Measurements from ENCODE around the gene NBR1.
"Not testable (repeated sequence)": the region's sequence is repeated elsewhere in the genome, so short reads cannot be mapped to it uniquely, and the experiment has no call there.

NBR1 gene

DNA sequence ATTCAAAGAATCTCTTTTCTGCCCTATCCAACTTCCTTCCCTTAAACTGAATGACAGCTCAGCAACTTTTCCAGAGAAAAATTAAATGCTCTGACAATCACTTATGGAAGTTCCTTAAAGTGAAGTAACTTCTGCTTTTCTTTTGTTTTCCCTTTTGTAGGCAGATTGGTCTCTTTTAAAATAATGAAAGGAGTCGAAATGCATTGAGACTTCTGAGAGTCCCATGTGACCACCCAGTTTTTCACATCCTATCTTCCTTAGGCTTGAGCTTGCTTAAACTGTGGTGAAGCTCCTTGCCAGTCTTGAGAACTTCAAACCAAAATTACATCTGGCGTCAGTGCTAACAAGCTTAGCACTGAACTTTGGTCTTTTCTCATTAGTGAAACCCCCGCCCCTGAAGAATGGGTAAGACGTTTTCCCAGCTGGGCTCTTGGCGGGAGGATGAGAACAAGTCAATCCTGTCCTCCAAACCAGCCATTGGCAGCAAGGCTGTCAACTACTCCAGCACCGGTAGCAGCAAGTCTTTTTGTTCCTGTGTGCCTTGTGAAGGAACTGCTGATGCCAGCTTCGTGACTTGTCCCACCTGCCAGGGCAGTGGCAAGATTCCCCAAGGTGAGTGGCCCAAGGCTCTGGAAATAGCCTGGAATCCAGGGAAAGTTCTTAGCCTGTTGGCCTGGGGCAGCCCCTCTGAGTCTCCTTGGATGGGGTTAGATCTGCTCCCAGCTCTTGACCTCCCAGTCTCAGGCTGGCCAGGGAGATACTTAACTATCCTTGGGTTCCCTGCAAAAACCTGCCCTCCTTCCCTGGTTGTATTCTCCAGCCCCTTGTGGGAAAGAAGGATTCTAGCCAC, 41.9 kb downstream of the NBR1 start:
- no peak for DNase-seq (ENCODE audit: low spot score)

DNA sequence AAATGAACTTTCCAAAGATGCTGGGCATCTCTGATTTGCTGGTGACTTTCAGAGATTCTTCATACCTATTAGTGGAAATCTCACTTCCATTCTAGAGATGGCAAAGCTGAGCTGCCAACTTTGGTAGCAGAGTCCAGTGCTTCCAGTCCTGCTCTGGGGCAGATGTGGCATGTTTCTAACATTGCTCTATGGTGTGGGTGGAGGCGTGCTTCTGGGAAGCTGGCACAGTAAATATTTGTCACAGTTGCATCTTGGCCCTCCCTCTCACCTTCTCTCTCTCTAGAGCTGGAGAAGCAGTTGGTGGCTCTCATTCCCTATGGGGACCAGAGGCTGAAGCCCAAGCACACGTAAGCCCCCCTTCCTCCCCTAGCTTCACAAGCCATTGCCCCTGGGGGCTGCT, 42.5 kb downstream of the NBR1 start:
- DNase-seq (ENCODE audit: low spot score): no peak

DNA sequence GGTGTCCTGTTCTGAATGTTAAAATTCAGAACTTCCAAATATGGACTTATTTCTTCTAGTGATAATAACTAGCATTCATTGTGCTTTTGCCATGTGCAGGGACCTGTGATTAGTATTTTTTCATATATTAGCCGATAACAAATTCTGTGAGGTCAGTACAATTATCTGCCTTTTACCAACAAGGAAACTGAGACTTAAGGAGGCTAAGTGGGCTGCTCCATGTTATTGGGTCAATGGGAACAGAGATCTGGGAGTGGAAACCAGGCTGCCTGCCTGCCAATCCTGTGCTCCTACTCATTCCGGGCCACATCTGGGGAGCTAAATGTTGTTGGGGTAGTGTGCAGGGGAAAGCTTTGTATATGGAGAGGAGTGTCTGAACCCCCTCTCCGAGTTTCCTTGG, 44.3 kb downstream of the NBR1 start:
- no peak for DNase-seq (ENCODE audit: low spot score)

DNA sequence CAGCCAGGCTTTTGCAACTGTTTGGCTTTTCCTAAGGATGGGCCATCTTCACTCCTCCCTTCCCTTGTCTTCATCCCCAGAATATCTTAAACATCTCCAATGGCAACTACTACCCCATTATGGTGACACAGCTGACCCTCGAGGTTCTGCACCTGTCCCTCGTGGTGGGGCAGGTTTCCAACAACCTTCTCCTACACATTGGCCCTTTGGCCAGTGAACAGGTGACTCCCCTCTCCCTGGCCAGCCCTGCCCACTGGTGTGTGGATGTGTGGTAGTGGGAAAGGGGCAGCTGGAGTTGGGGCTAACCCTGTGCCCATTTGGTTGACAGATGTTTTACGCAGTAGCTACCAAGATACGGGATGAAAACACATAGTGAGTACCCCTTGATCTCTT, 45.4 kb downstream of the NBR1 start:
- no peak for DNase-seq (ENCODE audit: low spot score)

DNA sequence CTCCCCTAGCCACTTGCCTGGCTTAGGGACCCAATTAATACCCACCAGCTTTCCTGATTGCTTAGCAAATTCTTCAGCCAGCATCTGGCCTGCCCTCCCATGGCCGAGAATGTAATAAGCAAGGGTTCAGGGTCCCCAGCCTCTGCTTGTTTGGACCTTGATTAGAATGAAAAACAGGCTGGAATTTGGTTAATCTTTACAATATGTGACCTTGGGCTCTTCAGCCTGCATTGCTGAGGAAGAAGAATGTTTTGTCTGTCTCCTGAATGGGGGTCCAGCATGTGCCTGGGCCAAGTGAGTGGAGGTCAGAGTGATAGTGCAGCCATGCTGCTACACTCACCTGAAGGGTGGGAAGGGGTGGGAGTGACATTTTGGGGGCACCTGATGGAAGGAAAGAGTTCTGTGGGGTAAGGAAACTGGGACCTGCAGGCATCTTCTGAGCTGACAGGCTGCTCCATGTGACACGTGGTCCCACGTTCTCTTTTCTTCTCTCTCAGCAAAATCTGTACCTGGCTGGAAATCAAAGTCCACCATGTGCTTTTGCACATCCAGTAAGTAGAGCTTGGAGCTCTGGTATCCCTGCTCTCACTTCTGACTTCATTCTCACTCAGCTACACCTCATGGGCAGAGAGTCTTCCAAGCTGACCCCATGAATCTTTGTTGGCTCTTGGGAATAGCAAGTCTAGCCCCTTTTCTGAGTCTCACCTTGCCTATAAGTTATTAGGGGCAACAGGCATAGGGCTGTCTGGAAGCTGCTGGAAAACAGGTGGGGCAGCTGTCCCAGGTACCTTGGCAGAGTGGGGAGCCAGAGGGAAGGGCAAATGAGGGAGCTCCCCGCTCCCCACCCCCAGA, 46.0 kb downstream of the NBR1 start:
- no peak for DNase-seq (ENCODE audit: low spot score)

DNA sequence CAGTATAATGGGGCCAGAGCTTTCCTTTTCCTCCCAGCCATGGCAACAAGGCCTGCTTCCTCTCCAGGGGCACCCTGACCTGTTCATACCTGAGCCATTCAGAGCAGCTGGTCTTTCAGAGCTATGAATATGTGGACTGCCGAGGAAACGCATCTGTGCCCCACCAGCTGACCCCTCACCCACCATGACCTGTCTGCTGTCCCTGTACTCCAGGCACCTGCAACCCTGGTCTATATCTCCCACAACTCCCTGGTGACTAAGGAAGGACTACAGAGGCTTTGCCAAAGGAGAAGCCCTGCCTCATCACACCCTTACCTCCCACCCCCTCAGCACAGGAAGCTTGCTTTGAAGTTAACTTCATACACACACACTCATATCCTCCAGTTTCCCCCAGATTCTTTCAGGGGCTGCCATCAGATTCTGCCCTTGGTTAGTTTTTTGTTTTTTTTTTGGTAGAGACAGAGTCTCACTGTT, 46.6 kb downstream of the NBR1 start:
- DNase-seq (ENCODE audit: low spot score): no peak

DNA sequence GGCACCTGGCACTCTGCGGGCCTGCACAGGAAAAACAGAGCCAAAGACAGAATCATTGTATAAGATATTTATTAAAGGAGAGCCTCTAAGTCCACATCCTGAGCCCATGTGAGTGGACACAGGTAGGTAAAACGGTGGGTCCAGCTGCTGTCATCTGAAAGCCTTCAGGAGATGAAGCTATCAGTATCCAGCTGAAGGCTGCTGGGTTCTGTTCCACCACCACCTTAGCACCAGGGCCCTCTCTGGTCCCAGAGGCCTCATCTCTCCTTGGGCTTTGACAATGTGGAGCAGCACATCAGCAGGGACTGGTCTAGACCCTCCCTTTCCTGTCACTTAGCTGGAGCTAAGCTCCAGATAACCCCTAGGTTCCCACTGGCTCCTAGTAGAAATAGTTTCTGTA, 48.0 kb downstream of the NBR1 start:
- no peak for DNase-seq (ENCODE audit: low spot score)

DNA sequence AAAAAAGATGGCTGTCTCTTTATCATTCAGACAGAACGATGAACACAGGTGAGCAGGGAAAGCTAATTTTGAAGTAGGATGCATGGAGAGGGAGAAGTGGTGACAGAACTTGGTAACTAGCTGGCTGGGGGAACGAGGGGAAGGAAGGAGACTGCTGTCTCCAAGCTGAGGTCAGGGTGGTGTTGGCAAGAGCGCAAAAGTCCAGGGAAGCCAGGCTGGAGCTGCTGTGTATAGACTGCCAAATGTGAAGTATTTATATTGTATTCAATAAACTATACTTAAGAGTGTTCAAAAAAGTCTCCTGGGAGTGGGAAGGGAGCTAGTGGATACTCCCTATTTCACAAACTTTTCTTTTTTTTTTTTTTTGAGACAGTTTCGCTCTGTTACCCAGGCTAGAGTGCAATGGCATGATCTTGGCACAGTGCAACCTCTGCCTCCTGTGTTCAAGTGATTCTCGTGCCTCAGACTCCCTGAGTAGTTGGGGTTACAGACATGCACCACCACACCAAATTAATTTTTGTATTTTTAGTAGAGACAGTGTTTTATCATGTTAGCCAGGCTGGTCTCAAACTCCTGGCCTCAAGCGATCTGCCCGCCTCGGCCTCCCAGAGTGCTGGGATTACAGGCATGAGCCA, 48.8 kb downstream of the NBR1 start:
- DNase-seq (ENCODE audit: low spot score): no peak

DNA sequence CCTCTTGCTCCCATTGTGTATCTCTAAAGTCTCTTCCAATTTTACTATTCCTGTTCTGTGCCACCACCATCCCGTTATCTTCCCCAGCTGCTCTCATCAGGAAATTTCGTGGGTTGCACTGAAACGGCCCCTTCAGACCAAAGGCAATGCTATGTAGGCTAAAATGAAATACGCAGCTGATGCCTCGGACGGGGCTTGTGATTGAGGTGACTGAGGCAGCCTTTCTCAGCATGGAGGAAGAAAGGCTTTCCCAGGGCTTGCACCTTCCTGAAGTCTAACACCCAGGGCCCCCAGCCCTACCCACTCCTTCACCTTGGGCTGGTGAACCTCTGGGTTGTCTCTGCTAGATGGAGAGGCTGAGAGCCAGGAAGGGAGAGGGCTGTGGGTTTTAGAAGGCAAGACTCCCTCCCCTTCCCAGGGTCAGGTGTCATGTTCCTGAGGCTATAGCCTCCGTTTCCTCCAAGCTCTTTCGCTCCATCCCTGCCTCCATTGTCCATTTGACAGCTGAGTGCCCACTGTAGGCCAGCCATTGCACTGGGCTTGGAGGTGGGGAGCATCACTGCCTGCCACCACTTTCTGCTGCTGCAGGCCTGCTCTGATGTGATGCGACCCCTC, 49.6 kb downstream of the NBR1 start:
- no peak for DNase-seq (ENCODE audit: low spot score)

DNA sequence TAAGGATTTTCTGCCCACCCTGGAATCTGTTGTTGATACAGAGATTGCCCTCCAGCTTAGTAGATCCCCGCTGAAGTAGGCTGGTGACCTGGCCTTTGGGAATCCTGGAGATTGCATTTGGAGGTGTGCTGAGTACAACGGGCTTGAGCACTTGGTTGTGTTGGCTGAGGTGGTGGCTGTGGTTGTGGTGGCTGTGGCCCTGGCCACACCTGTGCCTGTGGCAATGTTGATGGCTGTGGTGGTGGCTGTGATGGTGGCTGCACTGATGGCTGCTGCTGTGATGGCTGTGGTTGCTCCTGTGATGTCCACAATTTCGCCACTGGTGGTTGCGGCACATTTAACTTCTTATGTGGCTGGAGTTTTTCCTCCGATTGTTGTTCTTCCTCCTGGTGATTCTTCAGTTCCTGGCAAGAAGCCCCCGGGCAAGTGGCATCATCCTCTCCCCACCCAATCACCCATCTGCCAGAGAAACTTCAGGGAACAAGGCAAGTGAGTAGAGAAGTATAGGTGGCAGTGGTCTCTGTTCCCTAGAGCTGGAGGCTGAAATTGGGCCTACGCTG, 53.2 kb downstream of the NBR1 start:
- no peak for DNase-seq (ENCODE audit: low spot score)

DNA sequence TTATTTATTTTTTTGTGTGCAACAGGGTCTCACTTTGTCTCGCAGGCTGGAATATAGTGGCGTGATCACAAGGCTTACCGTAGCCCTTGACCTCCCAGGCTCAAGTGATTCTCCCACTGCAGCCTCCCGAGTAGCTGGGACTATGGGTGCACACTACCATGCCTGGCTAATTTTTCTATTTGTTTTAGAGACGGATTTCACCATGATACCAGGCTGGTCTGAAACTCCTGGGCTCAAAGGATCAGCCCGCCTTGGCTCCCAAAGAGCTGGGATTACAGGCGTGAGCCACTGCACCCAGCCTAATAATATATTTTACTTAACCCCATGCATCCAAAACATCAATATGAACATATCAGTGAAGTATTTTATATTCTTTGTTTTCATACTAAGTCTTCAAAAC, 55.4 kb downstream of the NBR1 start:
- DNase-seq (ENCODE audit: low spot score): no peak

DNA sequence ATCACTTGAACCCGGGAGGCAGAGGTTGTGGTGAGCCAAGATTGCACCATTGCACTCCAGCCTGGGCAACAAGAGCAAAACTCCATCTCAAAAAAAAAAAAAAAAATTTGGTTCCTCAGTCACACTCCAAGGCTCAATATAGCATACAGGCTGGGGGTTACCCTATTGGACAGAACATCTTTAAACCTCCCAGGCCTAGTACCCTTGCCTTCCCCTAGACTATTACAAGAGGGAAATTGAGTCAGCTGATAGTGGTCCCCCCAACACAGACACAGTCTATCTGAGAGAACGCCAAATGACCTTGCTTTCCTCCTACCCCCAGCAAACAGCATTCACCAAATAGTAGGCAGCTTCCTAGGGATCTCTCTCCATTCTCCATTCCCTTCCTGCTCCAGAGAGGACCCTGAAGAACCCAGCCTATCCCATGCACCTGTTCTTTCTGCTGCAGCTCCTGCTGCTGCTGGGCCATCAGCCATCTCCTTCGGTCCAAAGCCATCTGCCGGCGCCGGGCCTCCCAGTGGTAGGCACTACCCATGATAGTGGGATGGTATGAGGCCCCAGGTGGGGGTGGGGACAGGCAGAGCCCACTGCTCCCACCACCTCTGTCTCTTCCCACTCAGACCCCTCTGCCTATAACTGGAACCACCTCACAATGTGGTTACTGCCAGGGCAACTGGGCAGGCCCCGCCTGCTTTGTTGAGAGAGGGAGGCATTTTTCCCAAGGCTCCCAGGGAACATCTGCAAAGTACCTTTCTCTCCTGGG, 57.2 kb downstream of the NBR1 start, which contains the start of gene CCDC200:
Gene CCDC200 (minus strand): TSS at position 604 of the 763 bp plus-strand sequence. CDS start 69 bp downstream, at position 535.
- not testable (repeated sequence) for DNase-seq (ENCODE audit: low spot score)

DNA sequence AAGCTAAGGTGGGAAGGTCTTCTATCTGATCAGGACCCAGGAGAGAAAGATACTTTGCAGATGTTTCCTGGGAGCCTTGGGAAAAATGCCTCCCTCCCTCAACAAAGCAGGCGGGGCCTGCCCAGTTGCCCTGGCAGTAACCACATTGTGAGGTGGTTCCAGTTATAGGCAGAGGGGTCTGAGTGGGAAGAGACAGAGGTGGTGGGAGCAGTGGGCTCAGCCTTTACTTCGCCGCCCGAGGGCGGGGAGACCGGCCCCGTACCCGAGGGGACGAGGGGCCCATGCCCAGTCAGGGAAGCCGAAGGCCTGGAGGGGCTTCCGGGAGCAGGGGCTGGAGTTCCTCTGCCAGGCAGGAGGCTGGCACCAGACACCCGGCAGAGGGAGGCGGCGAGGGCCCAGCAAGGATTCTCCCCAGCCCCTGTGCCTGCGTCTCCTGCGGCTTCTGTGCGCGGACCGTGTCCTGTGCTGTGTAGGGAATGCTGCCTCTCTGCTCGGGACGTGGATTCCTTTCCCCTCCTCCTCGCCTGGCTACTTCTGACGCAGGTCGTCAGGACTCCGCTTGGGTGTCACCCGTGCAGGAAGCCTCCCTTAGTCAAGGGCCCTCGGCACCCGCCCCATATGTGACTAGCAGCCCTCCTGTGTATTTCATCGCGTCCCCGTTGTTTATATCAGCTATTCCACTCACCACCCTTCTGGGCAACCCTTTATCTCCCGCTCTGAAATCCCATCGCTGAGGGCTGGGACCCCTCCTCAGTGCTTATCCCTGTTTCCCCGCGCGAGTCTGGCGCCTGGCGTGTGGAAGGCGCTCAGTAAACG, 60.4 kb downstream of the NBR1 start:
- DNase-seq (ENCODE audit: low spot score): peak; percentile 1

DNA sequence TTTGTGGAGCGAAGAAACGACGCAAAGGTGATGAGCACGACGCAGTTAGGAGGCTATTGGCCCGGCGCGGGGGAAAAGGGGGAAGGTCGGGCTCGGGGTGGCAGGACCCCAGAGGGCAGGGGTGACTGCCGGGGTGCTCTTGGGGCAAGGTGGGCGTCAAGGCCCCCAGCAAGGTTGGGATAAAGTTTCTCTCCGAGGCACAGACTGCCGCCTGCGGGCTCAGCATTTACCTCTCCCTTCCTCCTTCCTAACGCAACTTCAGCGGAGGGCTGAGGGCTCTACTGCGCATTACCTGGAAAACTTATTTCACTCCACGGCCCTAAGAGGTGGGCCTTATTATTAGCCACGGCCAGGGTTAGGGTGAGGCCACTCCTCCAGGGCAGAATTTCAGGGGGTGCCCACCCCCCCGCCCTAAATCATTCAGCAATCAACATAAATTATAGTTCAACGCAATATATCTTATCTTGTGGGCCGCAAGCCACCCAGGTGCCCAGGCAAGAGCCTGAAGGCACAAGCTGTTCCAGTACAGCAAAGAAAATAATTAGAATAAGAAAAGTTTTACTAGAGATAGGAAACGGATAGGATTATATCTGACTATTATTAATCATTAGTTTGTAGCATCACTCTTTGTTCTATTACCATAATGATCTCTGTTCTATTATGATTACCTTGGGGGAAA, 61.1 kb downstream of the NBR1 start:
- peak; percentile 6 for DNase-seq (ENCODE audit: low spot score)

DNA sequence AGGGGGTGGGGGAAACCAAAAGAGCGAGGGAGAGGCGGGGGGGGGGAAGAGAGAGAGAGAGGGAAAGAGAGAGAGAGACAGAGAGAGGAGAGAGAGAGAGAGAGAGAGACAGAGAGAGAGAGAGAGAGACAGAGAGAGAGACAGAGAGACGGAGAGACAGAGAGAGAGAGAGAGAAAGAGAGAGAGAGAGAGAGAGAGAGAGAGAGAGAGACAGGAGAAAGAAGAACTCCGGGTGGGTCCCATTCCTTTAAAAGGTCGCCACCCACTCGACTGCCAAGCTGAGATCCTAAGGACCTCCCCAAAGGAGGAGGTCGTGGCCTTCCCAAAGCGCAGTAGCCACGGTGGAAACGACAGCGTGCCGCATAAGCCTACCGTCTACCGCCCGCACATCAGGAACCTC, 62.2 kb downstream of the NBR1 start:
- DNase-seq (ENCODE audit: low spot score): not testable (repeated sequence)

DNA sequence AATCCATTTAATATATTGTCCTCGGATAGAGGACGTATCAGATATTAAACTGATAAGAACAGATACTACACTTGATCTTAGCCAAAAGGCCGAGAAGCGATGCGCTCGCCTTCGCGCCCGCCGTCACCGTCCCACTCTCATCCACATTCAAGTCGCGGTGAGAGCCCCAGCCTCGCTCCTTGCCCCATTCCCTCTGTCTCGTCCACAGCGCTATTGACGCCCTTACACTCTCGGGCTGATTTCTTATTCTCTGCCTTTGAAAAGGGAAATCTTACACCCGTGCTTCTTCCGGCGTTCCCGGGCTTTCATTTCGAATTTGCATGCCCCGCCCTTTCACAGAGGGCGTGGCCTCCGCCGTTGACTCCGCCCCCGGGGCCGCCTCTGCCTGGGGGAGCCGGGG, 62.9 kb downstream of the NBR1 start, which contains the start of gene RNU2-1:
Gene RNU2-1 (minus strand): TSS at position 101 of the 400 bp plus-strand sequence.
- not testable (repeated sequence) for DNase-seq (ENCODE audit: low spot score)

DNA sequence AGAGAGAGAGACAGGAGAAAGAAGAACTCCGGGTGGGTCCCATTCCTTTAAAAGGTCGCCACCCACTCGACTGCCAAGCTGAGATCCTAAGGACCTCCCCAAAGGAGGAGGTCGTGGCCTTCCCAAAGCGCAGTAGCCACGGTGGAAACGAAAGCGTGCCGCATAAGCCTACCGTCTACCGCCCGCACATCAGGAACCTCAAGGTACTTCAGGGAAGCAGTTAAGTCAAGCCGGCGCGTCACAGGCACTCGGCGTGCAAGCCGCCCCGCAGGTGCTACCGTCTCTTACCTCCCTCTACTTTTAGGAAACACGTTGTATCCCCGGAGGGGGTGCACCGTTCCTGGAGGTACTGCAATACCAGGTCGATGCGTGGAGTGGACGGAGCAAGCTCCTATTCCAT, 68.6 kb downstream of the NBR1 start:
- not testable (repeated sequence) for DNase-seq (ENCODE audit: low spot score)

DNA sequence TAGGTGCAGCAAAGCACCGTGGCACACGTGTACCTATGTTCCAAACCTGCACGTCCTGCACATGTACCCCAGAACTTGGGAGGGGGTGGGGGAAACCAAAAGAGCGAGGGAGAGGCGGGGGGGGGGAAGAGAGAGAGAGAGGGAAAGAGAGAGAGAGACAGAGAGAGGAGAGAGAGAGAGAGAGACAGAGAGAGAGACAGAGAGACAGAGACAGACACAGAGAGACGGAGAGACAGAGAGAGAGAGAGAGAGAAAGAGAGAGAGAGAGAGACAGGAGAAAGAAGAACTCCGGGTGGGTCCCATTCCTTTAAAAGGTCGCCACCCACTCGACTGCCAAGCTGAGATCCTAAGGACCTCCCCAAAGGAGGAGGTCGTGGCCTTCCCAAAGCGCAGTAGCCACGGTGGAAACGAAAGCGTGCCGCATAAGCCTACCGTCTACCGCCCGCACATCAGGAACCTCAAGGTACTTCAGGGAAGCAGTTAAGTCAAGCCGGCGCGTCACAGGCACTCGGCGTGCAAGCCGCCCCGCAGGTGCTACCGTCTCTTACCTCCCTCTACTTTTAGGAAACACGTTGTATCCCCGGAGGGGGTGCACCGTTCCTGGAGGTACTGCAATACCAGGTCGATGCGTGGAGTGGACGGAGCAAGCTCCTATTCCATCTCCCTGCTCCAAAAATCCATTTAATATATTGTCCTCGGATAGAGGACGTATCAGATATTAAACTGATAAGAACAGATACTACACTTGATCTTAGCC, 69.8 kb downstream of the NBR1 start:
- not testable (repeated sequence) for DNase-seq (ENCODE audit: low spot score)

DNA sequence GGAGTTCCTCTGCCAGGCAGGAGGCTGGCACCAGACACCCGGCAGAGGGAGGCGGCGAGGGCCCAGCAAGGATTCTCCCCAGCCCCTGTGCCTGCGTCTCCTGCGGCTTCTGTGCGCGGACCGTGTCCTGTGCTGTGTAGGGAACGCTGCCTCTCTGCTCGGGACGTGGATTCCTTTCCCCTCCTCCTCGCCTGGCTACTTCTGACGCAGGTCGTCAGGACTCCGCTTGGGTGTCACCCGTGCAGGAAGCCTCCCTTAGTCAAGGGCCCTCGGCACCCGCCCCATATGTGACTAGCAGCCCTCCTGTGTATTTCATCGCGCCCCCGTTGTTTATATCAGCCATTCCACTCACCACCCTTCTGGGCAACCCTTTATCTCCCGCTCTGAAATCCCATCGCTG, 75.4 kb downstream of the NBR1 start:
- not testable (repeated sequence) for DNase-seq (ENCODE audit: low spot score)
